ENCODE measurements around the gene NRP1.

GRCh38 chr10:33329178-33329577, 5.3 kb downstream of the NRP1 start:
- no peak for TF ChIP-seq POLR2A (IDR thresholded peaks at IDR 0.05)
- no peak for TF ChIP-seq CTCF (IDR thresholded peaks at IDR 0.05)
